ENCODE measurements around the gene ALDH4A1.

ALDH4A1 gene

GRCh38 chr1:18902523-18903290 is at the start of gene ALDH4A1:
Gene ALDH4A1 (minus strand): TSS chr1:18902555. CDS start chr1:18902523, 32 bp downstream.
- DNase-seq = peak; percentile 98

- no peak for DNase-seq
These were observed 49.5 kb upstream of the ALDH4A1 start for GRCh38 chr1:18951818-18952391.

- no peak for DNase-seq
These were observed 49.1 kb upstream of the ALDH4A1 start for GRCh38 chr1:18951416-18951815.

- DNase-seq = no peak
These were observed 48.2 kb upstream of the ALDH4A1 start for GRCh38 chr1:18950401-18951026.

- DNase-seq = no peak
These were observed 47.5 kb upstream of the ALDH4A1 start for GRCh38 chr1:18949686-18950400.

- DNase-seq = no peak
These were observed 46.7 kb upstream of the ALDH4A1 start for GRCh38 chr1:18948913-18949685.

GRCh38 chr1:18948048-18948912 is 45.9 kb upstream of the ALDH4A1 start:
- no peak for DNase-seq

- DNase-seq = no peak
These were observed 45.2 kb upstream of the ALDH4A1 start for GRCh38 chr1:18947570-18947969.

- DNase-seq = peak; percentile 40
These were observed 44.4 kb upstream of the ALDH4A1 start for GRCh38 chr1:18946550-18947381.

- no peak for DNase-seq
These were observed 43.1 kb upstream of the ALDH4A1 start for GRCh38 chr1:18945401-18945849.

- DNase-seq = no peak
These were observed 42.5 kb upstream of the ALDH4A1 start for GRCh38 chr1:18944810-18945209.

GRCh38 chr1:18943914-18944572 is 41.7 kb upstream of the ALDH4A1 start:
- no peak for DNase-seq

GRCh38 chr1:18943162-18943561 is 40.8 kb upstream of the ALDH4A1 start:
- DNase-seq = no peak

- no peak for DNase-seq
These were observed 40.0 kb upstream of the ALDH4A1 start for GRCh38 chr1:18942340-18942739.

GRCh38 chr1:18941221-18942141 is 39.1 kb upstream of the ALDH4A1 start:
- no peak for DNase-seq

- no peak for DNase-seq
These were observed 38.1 kb upstream of the ALDH4A1 start for GRCh38 chr1:18940303-18941020.

- DNase-seq = no peak
These were observed 37.3 kb upstream of the ALDH4A1 start for GRCh38 chr1:18939398-18940302.
